ENCODE measurements around the gene PSPH.
"Not testable (repeated sequence)": the region's sequence is repeated elsewhere in the genome, so short reads cannot be mapped to it uniquely, and the experiment has no call there.

GRCh38 chr7:56098187-56099008 lies 47.2 kb upstream of the PSPH start:
- not testable (repeated sequence) for TF ChIP-seq SIN3A (IDR thresholded peaks at IDR 0.05; ENCODE audit: low read depth, low read length); CTCF (IDR thresholded peaks at IDR 0.05 in 2 of 3, conservative IDR thresholded peaks at IDR 0.05 in 1 of 3; ENCODE audit: control insufficient read depth in 2 of 3, extremely low read depth in 1 of 3, insufficient read depth in 1 of 3, low read depth in 3 of 3, low read length in 3 of 3); ATF7 (IDR thresholded peaks at IDR 0.05; ENCODE audit: low read depth); ZBTB33 (IDR thresholded peaks at IDR 0.05); TAF1 (IDR thresholded peaks at IDR 0.05; ENCODE audit: borderline replicate concordance, low read depth, low read length); POLR2A (IDR thresholded peaks at IDR 0.05; ENCODE audit: low read depth, low read length); CHD2 (IDR thresholded peaks at IDR 0.05; ENCODE audit: borderline replicate concordance, low read depth, low read length); JUND (IDR thresholded peaks at IDR 0.05; ENCODE audit: low read depth, low read length); ZBTB4 (CRISPR knock-in tag; IDR thresholded peaks at IDR 0.05); ESRRA (IDR thresholded peaks at IDR 0.05; ENCODE audit: low read length); RFX5 (IDR thresholded peaks at IDR 0.05; ENCODE audit: low read depth, low read length)
- 0 out of 2 replicates have a peak, but pooled peaks have one; percentile 24 for TF ChIP-seq POLR2AphosphoS5 (IDR thresholded peaks at IDR 0.05; ENCODE audit: low read length)

All from GM12878 (cell line).